NT2/D1 (cell line): Measurements from ENCODE around the gene SPPL3.

ENCODE experiments used
- SUZ12 ChIP-seq: IDR thresholded peaks from 2 replicates; pipeline ENCODE4 v1.6.1; 2011; ENCODE audit not compliant: insufficient read length, insufficient read depth; ENCODE audit errors: extremely low read depth
- YY1 ChIP-seq: IDR thresholded peaks from 2 replicates; pipeline ENCODE4 v1.6.1; 2011; ENCODE audit not compliant: insufficient read length, insufficient read depth
- ZNF274 ChIP-seq: IDR thresholded peaks from 2 replicates; pipeline ENCODE4 v1.6.1; 2011; ENCODE audit warnings: mild to moderate bottlenecking, low read depth, low read length

- TF ChIP-seq YY1 (no peak), SUZ12 (no peak), ZNF274 (no peak)
Measured at GRCh38 chr12:120862664-120863063, 41.5 kb downstream of the SPPL3 start.
